ENCODE data around the gene PRKCZ.
"Not testable (repeated sequence)": the region's sequence is repeated elsewhere in the genome, so short reads cannot be mapped to it uniquely, and the experiment has no call there.

The PRKCZ gene

GRCh38 chr1:2104621-2105427 is 54.6 kb downstream of the PRKCZ start:
- DNase-seq = no peak

DNA sequence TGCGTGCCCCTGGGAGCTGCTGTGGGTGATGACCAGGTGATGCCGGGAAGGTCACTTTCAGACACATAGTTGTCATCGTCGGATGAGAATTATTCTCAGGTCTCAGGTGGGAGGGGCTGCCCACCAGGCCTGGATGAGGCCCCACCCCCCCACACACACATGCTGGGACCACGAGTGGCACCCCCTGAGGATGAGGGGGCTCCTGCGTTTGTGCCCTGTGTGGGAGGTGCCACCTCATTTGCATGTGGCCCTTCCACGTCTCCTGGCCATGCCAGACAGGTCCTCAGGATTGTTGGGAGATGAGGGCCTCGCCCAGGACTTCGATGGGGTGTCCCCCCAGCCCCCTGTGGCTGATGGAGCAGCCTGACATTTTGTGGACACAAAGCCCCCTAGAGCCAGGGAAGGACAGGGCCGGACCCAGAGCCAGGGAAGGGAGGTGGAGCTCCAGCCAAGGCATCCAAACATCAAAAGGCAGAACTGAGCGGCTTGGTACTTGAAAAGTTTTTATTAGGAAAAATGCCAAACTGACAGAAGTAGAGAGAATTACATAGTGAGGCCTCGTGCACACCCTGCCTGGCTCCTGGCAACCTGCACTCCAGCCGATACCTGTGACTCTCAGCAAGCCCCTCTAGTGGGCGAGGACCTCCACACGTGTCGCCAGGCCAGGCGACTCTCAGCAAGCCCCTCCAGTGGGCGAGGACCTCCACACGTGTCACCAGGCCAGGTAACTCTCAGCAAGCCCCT is 55.7 kb downstream of the PRKCZ start:
- no peak for DNase-seq

- DNase-seq = no peak
These were observed 56.6 kb downstream of the PRKCZ start for GRCh38 chr1:2106659-2107405.

DNA sequence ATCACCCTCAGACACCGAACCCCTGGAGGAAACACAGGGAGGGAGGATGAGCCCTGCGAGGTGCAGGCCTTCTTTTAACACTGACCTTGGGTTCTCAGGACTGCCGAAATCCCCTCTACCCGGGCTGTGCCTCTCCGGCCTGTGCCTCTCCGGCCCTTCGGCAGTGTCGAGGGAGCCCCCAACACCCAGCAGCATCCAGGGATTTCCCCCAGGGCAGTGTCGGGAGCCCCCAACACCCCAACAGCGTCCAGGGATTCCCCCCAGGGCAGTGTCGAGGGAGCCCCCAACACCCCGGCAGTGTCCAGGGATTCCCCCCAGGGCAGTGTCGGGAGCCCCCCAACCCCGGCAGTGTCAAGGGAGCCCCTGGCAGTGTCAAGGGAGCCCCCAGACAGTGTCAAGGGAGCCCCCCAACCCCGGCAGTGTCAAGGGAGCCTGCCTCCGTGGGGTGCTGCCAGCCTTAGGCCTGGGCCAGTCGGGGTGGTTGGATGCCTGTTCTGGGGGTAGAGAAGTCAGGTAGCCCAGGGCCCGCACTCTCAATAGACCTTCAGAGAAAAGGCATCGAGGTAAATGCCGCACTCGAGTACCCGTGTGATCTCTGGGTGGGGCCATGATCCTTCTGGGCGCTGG is 57.5 kb downstream of the PRKCZ start:
- no peak for DNase-seq

- no peak for DNase-seq
These were observed 58.1 kb downstream of the PRKCZ start for GRCh38 chr1:2108213-2108876.

- no peak for DNase-seq
These were observed 58.8 kb downstream of the PRKCZ start for GRCh38 chr1:2108877-2109580.

DNA sequence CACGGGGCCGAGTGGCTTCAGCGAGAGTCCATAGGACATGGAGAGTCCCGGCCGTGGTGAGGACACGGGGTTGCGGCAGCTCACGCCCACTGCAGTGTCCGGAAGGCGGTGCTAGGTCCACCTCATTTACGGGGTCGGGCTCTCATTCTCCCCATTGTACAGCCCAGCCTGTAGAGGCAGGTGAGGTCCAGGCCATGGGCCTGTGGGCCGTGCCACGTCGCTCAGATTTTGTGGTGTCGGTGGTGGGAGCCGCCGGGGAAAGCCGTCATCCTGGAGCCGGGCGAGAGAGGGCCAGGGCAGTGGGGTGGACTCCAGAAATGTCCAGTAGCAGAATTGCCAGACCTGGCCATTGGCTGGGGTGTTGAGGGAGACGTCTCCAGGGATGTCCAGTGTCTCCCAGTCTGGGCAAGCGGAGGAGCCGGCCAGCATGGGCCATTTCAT is 59.4 kb downstream of the PRKCZ start:
- no peak for DNase-seq

DNA sequence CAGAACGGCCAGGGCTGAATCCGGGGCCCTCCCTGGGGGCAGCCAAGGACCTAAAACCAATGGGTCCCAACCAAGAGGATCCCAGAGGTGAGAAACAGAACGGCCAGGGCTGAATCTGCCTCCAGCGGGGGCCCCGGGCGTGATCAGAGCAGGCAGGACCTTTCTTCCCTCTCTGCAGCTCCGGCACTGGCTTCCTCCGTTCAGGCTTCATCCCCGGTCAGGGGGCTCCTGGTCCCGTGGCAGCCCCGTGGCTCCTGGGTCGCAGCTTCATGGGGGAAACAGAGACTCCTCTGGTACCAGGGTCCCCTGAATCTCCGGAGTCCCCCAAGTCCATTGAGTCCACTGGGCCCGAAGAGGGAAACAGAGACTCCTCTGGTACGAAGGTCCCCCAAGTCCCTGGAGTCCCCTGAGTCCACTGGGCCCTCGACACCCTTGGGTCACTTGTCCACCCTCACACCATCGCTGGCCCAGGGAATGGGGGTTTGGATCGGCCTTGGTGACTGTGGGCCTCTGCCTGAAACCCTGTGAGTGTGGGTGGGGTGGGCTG is 60.1 kb downstream of the PRKCZ start:
- no peak for DNase-seq

DNA sequence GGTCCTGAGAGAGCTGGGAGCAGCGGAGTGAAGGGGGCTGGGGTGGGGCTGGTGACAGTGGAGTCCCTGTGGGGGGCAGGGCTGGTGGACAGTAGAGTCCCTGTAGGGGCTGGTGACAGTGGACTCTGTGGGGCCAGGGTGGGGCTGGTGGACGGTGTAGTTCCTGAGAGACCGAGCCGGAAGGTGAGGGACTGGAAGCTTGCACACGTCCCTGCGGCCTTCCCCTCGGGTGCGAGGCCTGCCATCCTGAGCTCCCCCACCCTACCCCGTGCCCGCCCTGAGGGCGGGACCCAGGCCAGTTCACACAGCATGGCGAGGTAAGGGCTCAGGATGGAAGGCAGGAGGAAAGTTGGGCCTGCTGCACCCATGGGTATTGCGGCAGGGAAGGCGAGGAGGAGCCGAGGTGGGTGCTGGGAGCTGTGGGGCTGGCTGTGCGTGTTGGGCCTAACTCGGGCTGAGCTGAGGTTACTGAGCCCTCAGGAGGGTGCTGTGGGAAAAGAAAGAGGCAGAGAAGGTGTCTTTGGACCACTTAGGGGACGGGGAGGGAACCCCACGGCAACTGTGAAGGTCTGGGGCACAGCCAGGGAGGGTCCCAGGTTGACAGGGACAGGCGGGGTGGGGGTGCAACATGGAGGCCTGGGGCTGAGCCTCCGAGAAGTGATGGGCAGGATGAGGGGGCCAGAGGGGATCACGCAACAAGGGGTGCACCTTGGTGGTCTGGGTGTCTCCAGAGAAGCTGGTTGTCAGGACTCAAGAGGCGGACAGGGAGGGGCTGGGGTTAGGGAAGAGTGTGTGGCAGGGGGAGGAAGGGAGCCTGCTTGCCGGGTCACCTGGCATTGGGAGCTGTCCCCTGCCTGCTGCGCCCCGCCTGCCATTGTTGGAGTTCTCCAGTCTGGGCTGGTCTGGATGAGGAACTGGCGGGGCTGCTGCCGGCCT is 60.8 kb downstream of the PRKCZ start:
- DNase-seq = no peak

GRCh38 chr1:2111674-2112035 is 61.4 kb downstream of the PRKCZ start:
- DNase-seq = no peak

DNA sequence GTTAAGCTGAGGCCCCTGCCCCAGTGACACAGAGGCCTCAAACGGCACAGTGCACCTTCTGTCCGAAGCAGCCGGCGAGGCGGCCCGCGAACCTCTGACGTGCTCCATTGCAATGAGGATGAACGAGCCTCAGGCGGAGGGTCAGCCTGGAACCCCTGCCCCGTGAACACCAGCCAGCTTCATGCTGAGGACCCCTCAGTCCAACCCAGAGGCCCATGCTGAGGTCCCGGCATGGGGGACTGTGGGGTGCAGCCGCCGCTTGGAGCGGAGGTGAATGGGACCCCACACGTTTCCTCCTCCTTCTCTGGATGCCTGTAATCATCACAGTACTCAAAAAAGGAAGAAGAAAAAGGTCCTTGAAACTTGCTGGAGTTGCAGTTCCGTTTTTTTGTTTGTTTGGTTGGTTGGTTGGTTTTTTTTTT is 62.1 kb downstream of the PRKCZ start:
- no peak for DNase-seq

GRCh38 chr1:2113620-2114135 is 63.5 kb downstream of the PRKCZ start:
- no peak for DNase-seq

DNA sequence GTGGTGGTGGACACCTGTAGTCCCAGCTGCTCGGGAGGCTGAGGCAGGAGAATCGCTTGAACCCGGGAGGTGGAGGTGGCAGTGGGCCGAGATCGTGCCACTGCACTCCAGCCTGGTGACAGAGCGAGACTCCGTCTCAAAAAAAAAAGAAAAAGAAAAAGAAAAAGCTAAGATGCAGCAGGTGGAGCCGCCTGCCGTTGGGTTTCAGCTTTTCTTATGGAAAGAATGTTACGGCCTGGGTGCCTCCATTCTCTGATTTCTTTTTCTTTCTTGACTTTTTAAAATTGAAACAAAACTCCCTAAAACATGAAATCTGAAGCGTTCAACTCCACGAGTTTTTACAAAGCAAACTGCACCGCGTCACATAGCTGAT is 64.4 kb downstream of the PRKCZ start:
- DNase-seq = not testable (repeated sequence)

DNA sequence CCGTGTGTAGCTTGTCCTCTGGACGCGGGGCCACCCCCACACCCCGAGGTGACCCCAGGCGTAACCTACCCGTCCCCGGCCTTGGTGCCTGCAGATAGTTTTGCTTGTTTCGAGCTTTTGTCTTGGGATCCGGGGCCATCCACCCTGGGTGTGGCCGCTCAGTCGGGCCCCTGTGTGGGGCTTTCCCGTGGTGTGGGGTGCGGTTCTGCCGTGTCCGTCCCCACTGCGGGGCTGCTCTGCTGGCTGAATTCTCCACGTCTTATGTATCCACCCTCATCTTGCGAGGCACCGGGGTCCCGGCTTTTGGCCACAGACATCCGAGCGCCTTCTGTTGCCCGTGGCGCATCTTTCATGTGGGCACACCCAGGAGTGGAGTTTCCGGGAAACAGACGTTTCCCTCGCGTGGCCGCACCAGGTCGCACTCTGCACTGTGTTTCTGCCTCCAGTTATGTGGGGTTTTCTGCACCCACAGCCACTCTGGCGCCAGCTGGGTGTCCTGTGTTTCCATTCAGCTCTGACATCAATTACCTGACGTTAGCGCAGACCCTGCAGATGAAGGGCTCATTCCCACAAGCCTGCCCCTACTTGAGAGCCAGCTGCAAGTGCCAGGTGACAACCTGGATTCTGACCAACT is 64.9 kb downstream of the PRKCZ start:
- no peak for DNase-seq

DNA sequence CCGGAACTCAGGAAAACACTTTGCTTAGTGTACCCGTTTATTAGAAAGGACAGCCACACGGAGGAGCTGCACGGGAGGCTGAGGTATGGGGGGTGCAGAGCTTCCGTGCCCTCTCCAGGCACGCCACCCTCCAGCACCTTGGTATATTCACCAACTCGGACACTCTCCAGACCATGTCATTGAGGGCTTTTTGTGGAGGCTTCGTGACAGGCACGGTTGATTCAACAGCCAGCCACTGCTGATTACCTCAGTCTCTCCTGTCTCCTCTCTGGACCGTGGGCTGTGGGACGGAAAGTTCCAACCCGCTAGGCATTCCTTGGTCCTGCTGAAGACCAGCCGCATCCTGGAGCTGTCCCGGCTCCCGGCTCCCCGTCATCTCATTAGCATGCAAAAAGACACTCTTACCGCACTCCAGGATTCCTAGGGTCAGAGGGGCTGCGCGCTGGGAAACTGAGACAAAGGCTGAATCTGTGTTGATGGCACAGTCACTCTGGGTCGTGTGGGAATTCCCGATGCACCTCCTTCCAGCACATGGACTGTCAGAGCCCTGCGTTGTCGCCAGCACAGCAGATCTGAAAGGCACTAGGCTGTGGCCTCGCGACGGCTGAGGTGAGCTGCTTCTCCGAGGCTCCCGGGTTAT is 65.6 kb downstream of the PRKCZ start:
- no peak for DNase-seq

DNA sequence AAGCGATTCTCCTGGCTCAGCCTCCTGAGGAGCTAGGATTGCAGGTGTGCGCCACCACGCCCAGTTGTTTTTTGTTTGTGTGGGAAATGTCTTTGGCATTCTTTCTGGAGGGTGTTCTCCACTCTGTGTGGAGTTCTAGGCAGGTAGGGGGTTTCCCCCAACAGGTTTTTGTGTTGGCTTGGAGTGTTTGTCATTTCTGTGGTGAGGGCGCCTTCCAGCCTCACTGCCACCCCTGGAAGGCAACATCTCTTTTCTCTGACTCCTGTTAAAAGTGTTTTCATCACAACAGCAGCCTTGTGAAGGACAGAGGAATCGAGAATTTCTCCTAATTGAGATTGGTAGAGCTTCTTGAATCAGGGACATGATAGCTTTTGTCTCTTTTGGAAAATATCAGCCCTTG is 69.7 kb downstream of the PRKCZ start:
- no peak for DNase-seq

DNA sequence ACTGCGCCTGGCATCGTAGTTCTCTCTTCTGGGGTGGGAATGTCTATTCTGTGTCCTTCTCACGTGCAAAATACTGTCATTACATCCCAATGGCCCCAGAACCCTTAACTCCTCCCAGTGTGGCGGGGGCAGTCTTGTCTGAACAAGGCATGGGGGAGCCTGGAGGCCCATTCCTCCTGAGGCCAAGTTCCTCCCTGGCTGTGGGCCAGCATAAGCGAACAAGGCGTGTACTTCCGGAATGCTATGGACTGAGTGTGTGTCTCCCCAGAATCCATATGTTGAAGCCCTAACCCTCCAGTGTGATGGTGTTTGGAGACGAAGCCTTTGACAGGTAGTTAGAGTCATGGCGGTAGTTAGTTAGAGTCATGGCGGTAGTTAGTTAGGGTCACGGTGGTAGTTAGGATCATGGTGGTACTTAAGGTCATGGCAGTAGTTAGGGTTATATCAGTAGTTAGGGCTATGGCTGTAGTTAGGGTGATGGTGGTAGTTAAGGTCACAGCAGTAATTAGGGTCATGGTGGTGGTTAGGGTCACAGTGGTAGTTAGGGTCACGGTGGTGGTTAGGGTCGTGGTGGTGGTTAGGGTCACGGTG is 71.0 kb downstream of the PRKCZ start:
- no peak for DNase-seq

GRCh38 chr1:2121794-2122193 is 71.6 kb downstream of the PRKCZ start:
- DNase-seq = not testable (repeated sequence)
